HG02588 (cell line): ENCODE results near the gene COL15A1.

Experiments used
- ATAC-seq: cut with Tn5 transposase; IDR thresholded peaks from one replicate; pipeline ENCODE4 v1.9.1; 2021; ENCODE audit warnings: mild to moderate bottlenecking, moderate library complexity; ENCODE audit not compliant: unreplicated experiment

The COL15A1 gene

GRCh38 chr9:99051851-99052250, 108.1 kb downstream of the COL15A1 start:
- no peak for ATAC-seq

GRCh38 chr9:99052815-99053715, 109.4 kb downstream of the COL15A1 start:
- no peak for ATAC-seq

- no peak for ATAC-seq
Measured at GRCh38 chr9:99054581-99054980, 110.9 kb downstream of the COL15A1 start.

GRCh38 chr9:99055384-99055783, 111.7 kb downstream of the COL15A1 start:
- ATAC-seq, result no peak

- ATAC-seq, result no peak
Measured at GRCh38 chr9:99056186-99056585, 112.5 kb downstream of the COL15A1 start.

- ATAC-seq, result no peak
Measured at GRCh38 chr9:99056886-99057664, 113.4 kb downstream of the COL15A1 start.

- peak; percentile 79 for ATAC-seq
Measured at GRCh38 chr9:99057665-99058625, 114.2 kb downstream of the COL15A1 start.

- peak; percentile 73 for ATAC-seq
Measured at GRCh38 chr9:99058964-99059921, 115.5 kb downstream of the COL15A1 start.

GRCh38 chr9:99060621-99061020, 116.9 kb downstream of the COL15A1 start:
- no peak for ATAC-seq

- ATAC-seq, result no peak
Measured at GRCh38 chr9:99062549-99062948, 118.8 kb downstream of the COL15A1 start.

GRCh38 chr9:99063522-99063921, 119.8 kb downstream of the COL15A1 start:
- no peak for ATAC-seq

GRCh38 chr9:99066571-99066970, 122.9 kb downstream of the COL15A1 start:
- no peak for ATAC-seq

- ATAC-seq, result no peak
Measured at GRCh38 chr9:99069075-99069474, 125.4 kb downstream of the COL15A1 start.

GRCh38 chr9:99069546-99069945, 125.8 kb downstream of the COL15A1 start:
- ATAC-seq, result no peak

GRCh38 chr9:99070681-99071080, 127.0 kb downstream of the COL15A1 start:
- ATAC-seq, result no peak

- ATAC-seq, result no peak
Measured at GRCh38 chr9:99071313-99072039, 127.8 kb downstream of the COL15A1 start.

GRCh38 chr9:99072040-99072394, 128.3 kb downstream of the COL15A1 start:
- no peak for ATAC-seq

- no peak for ATAC-seq
Measured at GRCh38 chr9:99073347-99073746, 129.6 kb downstream of the COL15A1 start.
